MCF 10A (cell line): ENCODE data around the gene CAMLG. TPM values are rescaled to one million over a fixed set of nuclear protein-coding genes. Genes with fewer than 3 reads are reported as not detected.
"Not testable (repeated sequence)": the region's sequence is repeated elsewhere in the genome, so short reads cannot be mapped to it uniquely, and the experiment has no call there.

Source experiments
- BruUV-seq: library from RNA; stranded (reverse); fragments of 400-500 nt; replicated peaks from 2 replicates; lab custom pipeline; 2021; lab: Mats Ljungman, UMichigan
- CTCF ChIA-PET: fragments of 300-600 bp; sonication (Branson Sonifier 250); formaldehyde crosslinking; extraction: SDS; loops from one replicate; lab custom pipeline; 2021; ENCODE audit warnings: antibody characterized with exemption, inconsistent platforms; lab: Yijun Ruan, JAX
- POLR2A ChIA-PET: fragments of 300-600, 350-650 bp; sonication (Branson Sonifier 250); formaldehyde crosslinking; extraction: SDS; loops from one replicate; lab custom pipeline; 2020; ENCODE audit warnings: antibody characterized with exemption, inconsistent platforms; lab: Yijun Ruan, JAX
- DNase-seq: peaks from one replicate; pipeline ENCODE4 v3.0.0-alpha.2; 2018; ENCODE audit not compliant: unreplicated experiment
- H3K27ac Mint-ChIP-seq: one replicate; pipeline ENCODE4 v1.8.0; 2022; ENCODE audit warnings: mild to moderate bottlenecking, low read depth, mixed read lengths; ENCODE audit not compliant: unreplicated experiment
- H3K27me3 Mint-ChIP-seq: one replicate; pipeline ENCODE4 v1.8.0; 2022; ENCODE audit warnings: mixed read lengths; ENCODE audit not compliant: insufficient read depth, unreplicated experiment
- H3K36me3 Mint-ChIP-seq: one replicate; pipeline ENCODE4 v1.8.0; 2022; ENCODE audit warnings: mild to moderate bottlenecking, moderate library complexity, mixed read lengths; ENCODE audit not compliant: insufficient read depth, unreplicated experiment
- H3K4me1 Mint-ChIP-seq: one replicate; pipeline ENCODE4 v1.8.0; 2022; ENCODE audit warnings: mixed read lengths; ENCODE audit not compliant: insufficient read depth, unreplicated experiment
- H3K4me3 Mint-ChIP-seq: one replicate; pipeline ENCODE4 v1.8.0; 2022; ENCODE audit warnings: mild to moderate bottlenecking, moderate library complexity, mixed read lengths; ENCODE audit not compliant: unreplicated experiment
- H3K9me3 Mint-ChIP-seq: one replicate; pipeline ENCODE4 v1.8.0; 2022; ENCODE audit warnings: mixed read lengths; ENCODE audit not compliant: unreplicated experiment
- CTCF ChIP-seq: fragments of 200-600 bp; IDR thresholded peaks from one replicate; pipeline ENCODE4 v1.8.0; 2022; ENCODE audit warnings: antibody characterized with exemption, mild to moderate bottlenecking; ENCODE audit not compliant: unreplicated experiment
- intact Hi-C: fragments of 100-400 bp; cut with micrococcal nuclease; formaldehyde crosslinking; loops from 2 replicates; pipeline ENCODE4 v1.14.1; 2022
- total RNA-seq: library from RNA; stranded (reverse); gene quantifications from 2 replicates; pipeline ENCODE4 v1.2.3, GENCODE V29; 2022

CAMLG gene
- total RNA-seq, 1 experiment from 2014 or later: 41.8 TPM

GRCh38 chr5:134714120-134714519 lies 24.2 kb upstream of the CAMLG start:
- TF ChIP-seq CTCF: no peak
- Mint-ChIP-seq H3K4me1 (no peaks in the 10 kb centered on the region), H3K4me3 (no peak overlapping the region), H3K36me3 (peaks cover 98% of the 10 kb centered on the region), H3K9me3 (no peaks in the 10 kb centered on the region), H3K27me3 (no peaks in the 10 kb centered on the region), H3K27ac (no peak overlapping the region)
- ChIA-PET CTCF (no interaction called here), POLR2A (interaction anchor here (0.5 to 1.9 kb wide), 2 partner anchors 66 to 471 kb away, joined by 3 to 5 read pairs; partner anchors contain the start of gene SEC24A)
- intact Hi-C loops: no loop called here
- DNase-seq: no peak
- BruUV-seq: no TSS peak

- Mint-ChIP-seq H3K4me1 (no peaks in the 10 kb centered on the region), H3K27ac (no peak overlapping the region), H3K4me3 (no peak overlapping the region), H3K36me3 (peaks cover 98% of the 10 kb centered on the region), H3K27me3 (no peaks in the 10 kb centered on the region), H3K9me3 (no peaks in the 10 kb centered on the region)
- POLR2A ChIA-PET: interaction anchor here (1.9 kb wide), 1 partner anchor 66 kb away, joined by 5 read pairs; the partner anchor contains the start of gene SEC24A
- intact Hi-C loops: no loop called here
- BruUV-seq: no TSS peak
- TF ChIP-seq CTCF: no peak
- DNase-seq: no peak
- CTCF ChIA-PET: interaction anchor here (0.6 kb wide), 1 partner anchor 252 kb away, joined by 4 read pairs; no protein-coding TSS in a partner anchor
Measured at GRCh38 chr5:134714541-134714940, 23.8 kb upstream of the CAMLG start.

- CTCF ChIA-PET, intact Hi-C loops, H3K4me3 Mint-ChIP-seq, H3K9me3 Mint-ChIP-seq, BruUV-seq, H3K4me1 Mint-ChIP-seq, POLR2A ChIA-PET, DNase-seq, H3K27me3 Mint-ChIP-seq, H3K27ac Mint-ChIP-seq: not testable (repeated sequence)
- H3K36me3 Mint-ChIP-seq: peaks cover 98% of the 10 kb centered on the region
Measured at GRCh38 chr5:134715466-134715865, 22.9 kb upstream of the CAMLG start.

GRCh38 chr5:134724872-134725271 lies 13.5 kb upstream of the CAMLG start:
- Mint-ChIP-seq H3K36me3 (peaks cover 56% of the 10 kb centered on the region), H3K4me1 (no peaks in the 10 kb centered on the region), H3K27ac (no peak overlapping the region), H3K4me3 (no peak overlapping the region), H3K9me3 (no peaks in the 10 kb centered on the region), H3K27me3 (no peaks in the 10 kb centered on the region)
- no peak for TF ChIP-seq CTCF
- no peak for DNase-seq
- ChIA-PET POLR2A (interaction anchor here (0.9 to 2.8 kb wide), 4 partner anchors 8 to 47 kb away, joined by 3 to 12 read pairs (median 4); no protein-coding TSS in a partner anchor), CTCF (interaction anchor here (0.6 kb wide), 1 partner anchor 135 kb away, joined by 3 read pairs; no protein-coding TSS in a partner anchor)
- no TSS peak for BruUV-seq
- intact Hi-C loops: no loop called here
